ENCODE results near the gene GDPD5. TPM values are rescaled to one million over a fixed set of nuclear protein-coding genes. Genes with fewer than 3 reads are reported as not detected.

Gene GDPD5
- total and polyA plus RNA-seq, 4 donors = 6.2 to 24.7 (median 12.0) TPM

- H3K27me3 ChIP-seq (ENCODE audit: control insufficient read depth in 3 of 3, insufficient read depth in 3 of 3, low read length in 2 of 3) = no peaks in the 10 kb centered on the region
- no peak for ATAC-seq (ENCODE audit: insufficient read depth, low FRiP score)
- H3K9me3 ChIP-seq (ENCODE audit: control insufficient read depth in 4 of 4, insufficient read depth in 3 of 4, low read length in 3 of 4) = no peaks in the 10 kb centered on the region
- H3K9ac ChIP-seq (ENCODE audit: insufficient read depth in 1 of 2, low read length in 2 of 2) = no peak overlapping the region
- WGBS, 2 donors = 74 to 77% methylated on average over 14 of the region's 14 CpGs
- no peak overlapping the region for H3K4me3 ChIP-seq
- H3K36me3 ChIP-seq (ENCODE audit: control insufficient read depth in 4 of 4, insufficient read depth in 4 of 4, low read length in 4 of 4) = peaks cover 0 to 2% (median 0%) of the 10 kb centered on the region in 4 donors
- DNase-seq = no peak
- peaks cover 0 to 8% (median 0%) of the 10 kb centered on the region in 5 donors for H3K4me1 ChIP-seq (ENCODE audit: control insufficient read depth in 5 of 5, insufficient read depth in 5 of 5, low read length in 5 of 5)
- no peak for TF ChIP-seq CTCF (IDR thresholded peaks at IDR 0.05; ENCODE audit: control extremely low read depth, extremely low read depth)
- H3K27ac ChIP-seq (ENCODE audit: low read depth in 1 of 2, low read length in 1 of 2) = no peak overlapping the region
Observed at GRCh38 chr11:75439026-75439425, 86.7 kb downstream of the GDPD5 start.

- Histone ChIP-seq H3K36me3 (ENCODE audit: control insufficient read depth in 4 of 4, insufficient read depth in 4 of 4, low read length in 4 of 4) (peaks cover 0 to 2% (median 0%) of the 10 kb centered on the region in 4 donors), H3K9ac (ENCODE audit: insufficient read depth in 1 of 2, low read length in 2 of 2) (no peak overlapping the region), H3K27ac (ENCODE audit: low read depth in 1 of 2, low read length in 1 of 2) (no peak overlapping the region), H3K9me3 (ENCODE audit: control insufficient read depth in 4 of 4, insufficient read depth in 3 of 4, low read length in 3 of 4) (no peaks in the 10 kb centered on the region), H3K4me3 (no peak overlapping the region), H3K4me1 (ENCODE audit: control insufficient read depth in 5 of 5, insufficient read depth in 5 of 5, low read length in 5 of 5) (peaks cover 0 to 8% (median 0%) of the 10 kb centered on the region in 5 donors), H3K27me3 (ENCODE audit: control insufficient read depth in 3 of 3, insufficient read depth in 3 of 3, low read length in 2 of 3) (peaks cover 0 to 3% (median 0%) of the 10 kb centered on the region in 3 donors)
- no peak for TF ChIP-seq CTCF (IDR thresholded peaks at IDR 0.05; ENCODE audit: control extremely low read depth, extremely low read depth)
- 93 to 95% methylated on average over 13 of the region's 13 CpGs for WGBS, 2 donors
- no peak for ATAC-seq (ENCODE audit: insufficient read depth, low FRiP score)
- no peak for DNase-seq
Observed at GRCh38 chr11:75437966-75438659, 87.6 kb downstream of the GDPD5 start.

GRCh38 chr11:75436806-75437205, 88.9 kb downstream of the GDPD5 start:
- ATAC-seq (ENCODE audit: insufficient read depth, low FRiP score) = no peak
- 92 to 95% methylated on average over 9 of the region's 9 CpGs for WGBS, 2 donors
- H3K27me3 ChIP-seq (ENCODE audit: control insufficient read depth in 3 of 3, insufficient read depth in 3 of 3, low read length in 2 of 3) = peaks cover 0 to 15% (median 10%) of the 10 kb centered on the region in 3 donors

More at GRCh38 chr11:75436806-75437205, 88.9 kb downstream of the GDPD5 start:
- H3K9me3 ChIP-seq (ENCODE audit: control insufficient read depth in 4 of 4, insufficient read depth in 3 of 4, low read length in 3 of 4) = no peaks in the 10 kb centered on the region
- no peak overlapping the region for H3K9ac ChIP-seq (ENCODE audit: insufficient read depth in 1 of 2, low read length in 2 of 2)
- peaks cover 0 to 2% (median 0%) of the 10 kb centered on the region in 4 donors for H3K36me3 ChIP-seq (ENCODE audit: control insufficient read depth in 4 of 4, insufficient read depth in 4 of 4, low read length in 4 of 4)
- no peak for DNase-seq
- no peaks in the 10 kb centered on the region for H3K4me1 ChIP-seq (ENCODE audit: control insufficient read depth in 5 of 5, insufficient read depth in 5 of 5, low read length in 5 of 5)
- TF ChIP-seq CTCF (IDR thresholded peaks at IDR 0.05; ENCODE audit: control extremely low read depth, extremely low read depth) = no peak
- no peak overlapping the region for H3K27ac ChIP-seq (ENCODE audit: low read depth in 1 of 2, low read length in 1 of 2)
- H3K4me3 ChIP-seq = no peak overlapping the region
